Prostate gland (tissue), 2 donors: ENCODE measurements around the gene GPR75. TPM values are rescaled to one million over a fixed set of nuclear protein-coding genes. Genes with fewer than 3 reads are reported as not detected.

ENCODE experiments used
- DNase-seq: peaks from one replicate; pipeline ENCODE4 v3.0.0-alpha.2; 2019; ENCODE audit warnings: low spot score
- H3K27ac ChIP-seq, 2 donors: fragments of 200-600 bp; sonication (generic); 2 replicates each; pipeline ENCODE4 v1.5.1; 2017 to 2019
- H3K27me3 ChIP-seq: fragments of 200-600 bp; sonication (generic); replicated peaks from 2 replicates; pipeline ENCODE4 v1.5.1; 2019; ENCODE audit not compliant: insufficient read depth
- H3K36me3 ChIP-seq, 2 donors: fragments of 200-600 bp; sonication (generic); 1 replicate in 1 of 2; 2 replicates in 1 of 2; pipeline versions ENCODE4 v1.5.1 to v1.8.1; 2017 to 2019
- H3K4me1 ChIP-seq: fragments of 200-600 bp; sonication (generic); replicated peaks from 2 replicates; pipeline ENCODE4 v1.5.1; 2019
- H3K4me3 ChIP-seq, 2 donors: fragments of 200-600 bp; sonication (generic); 2 replicates each; pipeline ENCODE4 v1.5.1; 2017 to 2019
- H3K9me3 ChIP-seq: fragments of 200-600 bp; sonication (generic); 2 replicates; pipeline ENCODE4 v1.5.1; 2017
- CTCF ChIP-seq, 4 experiments: fragments of 200-600 bp in 2 of 4; fragments of 450-650 bp in 2 of 4; sonication (generic) in 2 of 4; IDR thresholded peaks; 1 replicate in 3 of 4; 2 replicates in 1 of 4; pipeline ENCODE4 v1.5.1; 2016 to 2019; ENCODE audit warnings: antibody characterized with exemption in 4 of 4, mild to moderate bottlenecking in 2 of 4, moderate library complexity in 2 of 4
- POLR2A ChIP-seq: fragments of 450-650 bp; IDR thresholded peaks from one replicate; pipeline ENCODE4 v1.6.1; 2016; ENCODE audit warnings: antibody characterized with exemption, mild to moderate bottlenecking
- POLR2AphosphoS5 ChIP-seq: sonication (generic); formaldehyde crosslinking; IDR thresholded peaks from one replicate; pipeline ENCODE4 v1.6.1; 2017; ENCODE audit warnings: antibody characterized with exemption
- WGBS: methylation state at CpG from one replicate; pipeline ENCODE4 v1.1.5; 2018; 5-methylcytosine and 5-hydroxymethylcytosine counted together
- intact Hi-C: fragments of 100-400 bp; cut with DNase I; formaldehyde crosslinking; loops from one replicate; pipeline ENCODE4 v1.14.2; 2022
- total RNA-seq, 2 donors: library from RNA; depleted of rRNA; stranded (reverse); fragments of >200 nt; gene quantifications; one replicate each; pipeline ENCODE4 v1.1.0, GENCODE V29; 2016

Gene GPR75
- total RNA-seq: 1 to 10 TPM; 6.1 to 8.3 TPM

- Histone ChIP-seq H3K4me3 (peak within 1 kb of the TSS; percentile 42 to 46), H3K27me3 (no peaks in the 10 kb centered on the region), H3K27ac (peak within 1 kb of the TSS; percentile 38 to 66), H3K9me3 (no peaks in the 10 kb centered on the region), H3K4me1 (no peaks in the 10 kb centered on the region), H3K36me3 (no peaks in the 10 kb centered on the region)
- intact Hi-C loops: no loop called here
- no peak for TF ChIP-seq POLR2AphosphoS5
- TF ChIP-seq POLR2A: no peak
- no peak for TF ChIP-seq CTCF (IDR thresholded peaks at IDR 0.05)
- 14% methylated on average over 42 of the region's 72 CpGs for WGBS
- DNase-seq: peak; percentile 29
Measured at GRCh38 chr2:53859206-53860181, at the start of gene GPR75. Gene GPR75, minus strand, starts transcription at chr2:53859967. Its CDS starts 5,211 bp downstream, at chr2:53854756.

- TF ChIP-seq CTCF (IDR thresholded peaks at IDR 0.05) (no peak), POLR2AphosphoS5 (no peak), POLR2A (no peak)
- H3K4me1 ChIP-seq: no peaks in the 10 kb centered on the region
- H3K27me3 ChIP-seq: no peaks in the 10 kb centered on the region
- H3K27ac ChIP-seq: no peak overlapping the region
- H3K36me3 ChIP-seq: peaks cover 0 to 4% of the 10 kb centered on the region in 2 donors
- WGBS: 91% methylated on average over 1 of the region's 1 CpG
- no peak for DNase-seq
- intact Hi-C loops: no loop called here
- no peaks in the 10 kb centered on the region for H3K9me3 ChIP-seq
- H3K4me3 ChIP-seq: no peak overlapping the region
Measured at GRCh38 chr2:53907582-53907981, 47.8 kb upstream of the GPR75 start.

- no peak overlapping the region for H3K4me3 ChIP-seq
- DNase-seq: no peak
- intact Hi-C loops: no loop called here
- H3K27ac ChIP-seq: no peak overlapping the region
- no peaks in the 10 kb centered on the region for H3K4me1 ChIP-seq
- peaks cover 0 to 4% of the 10 kb centered on the region in 2 donors for H3K36me3 ChIP-seq
- no peaks in the 10 kb centered on the region for H3K9me3 ChIP-seq
- no peaks in the 10 kb centered on the region for H3K27me3 ChIP-seq
- TF ChIP-seq POLR2A (no peak), CTCF (IDR thresholded peaks at IDR 0.05) (no peak), POLR2AphosphoS5 (no peak)
- over 99% methylated on average over 9 of the region's 9 CpGs for WGBS
Measured at GRCh38 chr2:53905396-53905795, 45.6 kb upstream of the GPR75 start.

- Histone ChIP-seq H3K27me3 (no peaks in the 10 kb centered on the region), H3K9me3 (no peaks in the 10 kb centered on the region), H3K4me1 (no peaks in the 10 kb centered on the region), H3K36me3 (peaks cover 0 to 6% of the 10 kb centered on the region in 2 donors), H3K4me3 (no peak overlapping the region), H3K27ac (no peak overlapping the region)
- no peak for DNase-seq
- 65% methylated on average over 4 of the region's 4 CpGs for WGBS
- intact Hi-C loops: no loop called here
- TF ChIP-seq CTCF (IDR thresholded peaks at IDR 0.05): no peak
- no peak for TF ChIP-seq POLR2A
- TF ChIP-seq POLR2AphosphoS5: no peak
Measured at GRCh38 chr2:53903011-53903410, 43.2 kb upstream of the GPR75 start.
